Measurements from ENCODE around the gene PEX16.

Gene PEX16

GRCh38 chr11:45930951-45931570 is 13.4 kb upstream of the PEX16 start:
- no peak for DNase-seq

GRCh38 chr11:45930031-45930794 is 12.5 kb upstream of the PEX16 start:
- no peak for DNase-seq

GRCh38 chr11:45929486-45930030 is 11.9 kb upstream of the PEX16 start:
- DNase-seq, result no peak

GRCh38 chr11:45928535-45929215 is 11.0 kb upstream of the PEX16 start:
- DNase-seq, result no peak

- no peak for DNase-seq
These were observed 10.2 kb upstream of the PEX16 start for GRCh38 chr11:45927684-45928413.

GRCh38 chr11:45927332-45927683 is 9.6 kb upstream of the PEX16 start:
- DNase-seq, result no peak

GRCh38 chr11:45926536-45927331 is 9.1 kb upstream of the PEX16 start:
- DNase-seq, result no peak

GRCh38 chr11:45926001-45926401 is 8.3 kb upstream of the PEX16 start:
- DNase-seq, result no peak

- no peak for DNase-seq
These were observed 7.9 kb upstream of the PEX16 start for GRCh38 chr11:45925550-45925949.

GRCh38 chr11:45924927-45925326 is 7.2 kb upstream of the PEX16 start:
- DNase-seq, result no peak

- no peak for DNase-seq
These were observed 6.6 kb upstream of the PEX16 start for GRCh38 chr11:45924036-45924915.

- no peak for DNase-seq
These were observed 4.9 kb upstream of the PEX16 start, which contains the start of gene LARGE2 for GRCh38 chr11:45922425-45923082. LARGE2 (plus strand) TSS chr11:45922656; CDS start chr11:45922883, 227 bp downstream.

GRCh38 chr11:45921561-45922424 is 4.1 kb upstream of the PEX16 start:
- no peak for DNase-seq

- no peak for DNase-seq
These were observed 3.1 kb upstream of the PEX16 start for GRCh38 chr11:45920531-45921477.

- no peak for DNase-seq
These were observed 2.3 kb upstream of the PEX16 start for GRCh38 chr11:45919806-45920530.

- no peak for DNase-seq
These were observed 1.4 kb upstream of the PEX16 start for GRCh38 chr11:45918962-45919675.

Measured in stimulated activated naive CD4-positive, alpha-beta T cell treated with Interleukin-2 at 50 U/mL for 16 hours (primary cell).